ENCODE data around the gene CCDC15. TPM values are rescaled to one million over a fixed set of nuclear protein-coding genes. Genes with fewer than 3 reads are reported as not detected.

Gene CCDC15
- total RNA-seq, 1 experiment from 2014 or later, result 2.8 TPM

- H2BK5ac ChIP-seq (ENCODE audit: insufficient read length, low read length), result no peak overlapping the region
- H3K14ac ChIP-seq (ENCODE audit: insufficient read depth, low read length), result no peak overlapping the region
- no peak overlapping the region for H3K18ac ChIP-seq (ENCODE audit: insufficient read length, low read depth, low read length)
- Mint-ChIP-seq H3K4me3 (no peak overlapping the region), H3K27ac (0 out of 7 replicates have a peak overlapping the region, but pooled peaks of 2 of the 3 experiments have one; percentile 20 to 68), H3K36me3 (ENCODE audit: insufficient read depth in 1 of 3, low read depth in 3 of 3) (no peaks in the 10 kb centered on the region), H3K9me3 (no peaks in the 10 kb centered on the region), H3K27me3 (ENCODE audit: low read depth) (peaks cover 16% of the 10 kb centered on the region), H3K4me1 (peaks cover 7 to 16% of the 10 kb centered on the region in 2 experiments)
- no peaks in the 10 kb centered on the region for H3K4me1 ChIP-seq (ENCODE audit: insufficient read depth, low read length)
- no peak overlapping the region for H4K91ac ChIP-seq (ENCODE audit: insufficient read length, low read depth, low read length)
- no peak overlapping the region for H4K5ac ChIP-seq (ENCODE audit: insufficient read length, low read depth, low read length)
- no peak overlapping the region for H3K23ac ChIP-seq (ENCODE audit: insufficient read length, low read depth, low read length)
- H3K79me1 ChIP-seq (ENCODE audit: insufficient read depth, low read depth, low read length, poor library complexity, severe bottlenecking), result no peaks in the 10 kb centered on the region
- TF ChIP-seq CTCF (conservative IDR thresholded peaks at IDR 0.05), result peak; percentile 31; the same call in 2 of the 3 replicates
- no peaks in the 10 kb centered on the region for H4K20me1 ChIP-seq (ENCODE audit: control insufficient read depth, insufficient read depth, insufficient read length)
- no peak overlapping the region for H4K8ac ChIP-seq (replicated peaks; ENCODE audit: insufficient read length, low read depth, low read length)
- H2AFZ ChIP-seq (ENCODE audit: low read length), result no peak overlapping the region
- H3K4ac ChIP-seq (ENCODE audit: low read depth, low read length), result no peak overlapping the region
- H3K4me2 ChIP-seq (ENCODE audit: insufficient read depth, insufficient read length, low read length), result no peak overlapping the region
- no peak overlapping the region for H3K56ac ChIP-seq (ENCODE audit: insufficient read length, low read depth, low read length)
- no peak overlapping the region for H3K9ac ChIP-seq (ENCODE audit: extremely low read depth, insufficient read length, low read length)
- no CpG with 5 or more reads among the region's 11 CpGs for WGBS (ENCODE audit: extremely low coverage, insufficient read length, low lambda C conversion rate)
- no peak overlapping the region for H2BK20ac ChIP-seq (ENCODE audit: low read depth, low read length, poor library complexity, severe bottlenecking)
- no peak overlapping the region for H2BK120ac ChIP-seq (ENCODE audit: low read depth, low read length, poor library complexity, severe bottlenecking)
- no peak for DNase-seq
- no peaks in the 10 kb centered on the region for H3K9me3 ChIP-seq (ENCODE audit: control insufficient read depth, low read depth, low read length)
- H2BK12ac ChIP-seq (ENCODE audit: insufficient read length, low read depth, low read length), result no peak overlapping the region
- H2BK15ac ChIP-seq (ENCODE audit: low read depth, low read length), result no peak overlapping the region
- no peaks in the 10 kb centered on the region for H3K27me3 ChIP-seq (ENCODE audit: insufficient read depth, low read length)
- no peak overlapping the region for H2AK5ac ChIP-seq (ENCODE audit: insufficient read length, low read length)
- no peak overlapping the region for H3T11ph ChIP-seq (ENCODE audit: low read length)
- H3K27ac ChIP-seq (ENCODE audit: insufficient read length, low read depth, low read length), result no peak overlapping the region
- no peaks in the 10 kb centered on the region for H3K23me2 ChIP-seq (ENCODE audit: insufficient read length, low read depth, low read length, poor library complexity, severe bottlenecking)
- H3K79me2 ChIP-seq (ENCODE audit: insufficient read depth, low read length), result no peaks in the 10 kb centered on the region
These were observed 121.9 kb downstream of the CCDC15 start for GRCh38 chr11:125075900-125076317.
